Ascending aorta (tissue), 2 donors: ENCODE data around the gene RBM17. TPM values are rescaled to one million over a fixed set of nuclear protein-coding genes. Genes with fewer than 3 reads are reported as not detected.
"Not testable (repeated sequence)": the region's sequence is repeated elsewhere in the genome, so short reads cannot be mapped to it uniquely, and the experiment has no call there.

Experiments used
- DNase-seq, 2 donors: peaks; one replicate each; pipeline ENCODE4 v3.0.0-alpha.2; 2019; ENCODE audit warnings: low spot score in 2 of 2
- H3K27ac ChIP-seq, 2 donors: fragments of 200-600 bp; sonication (generic); one replicate each; pipeline ENCODE4 v1.5.1; 2016 to 2017; ENCODE audit warnings: mild to moderate bottlenecking in 1 of 2
- H3K27me3 ChIP-seq: fragments of 200-600 bp; sonication (generic); one replicate; pipeline ENCODE4 v1.5.1; 2017
- H3K36me3 ChIP-seq, 2 donors: fragments of 200-600 bp; sonication (generic); one replicate each; pipeline ENCODE4 v1.5.1; 2016
- H3K4me1 ChIP-seq, 2 donors: fragments of 200-600 bp; sonication (generic); one replicate each; pipeline ENCODE4 v1.5.1; 2016 to 2017; ENCODE audit warnings: mild to moderate bottlenecking in 1 of 2
- H3K4me3 ChIP-seq, 2 donors: fragments of 200-600 bp; sonication (generic); one replicate each; pipeline ENCODE4 v1.5.1; 2016 to 2017; ENCODE audit warnings: mild to moderate bottlenecking in 1 of 2
- H3K9me3 ChIP-seq, 2 donors: fragments of 200-600 bp; sonication (generic); one replicate each; pipeline ENCODE4 v1.5.1; 2016
- CTCF ChIP-seq, 3 experiments: fragments of 200-600 bp in 2 of 3; fragments of 450-650 bp in 1 of 3; sonication (generic) in 2 of 3; IDR thresholded peaks; one replicate each; pipeline ENCODE4 v1.5.1; 2016 to 2019; ENCODE audit warnings: antibody characterized with exemption in 3 of 3, mild to moderate bottlenecking in 1 of 3, moderate library complexity in 1 of 3
- intact Hi-C: fragments of 100-400 bp; cut with DNase I; formaldehyde crosslinking; loops from one replicate; pipeline ENCODE4 v1.15.1; 2023
- total RNA-seq: library from RNA; depleted of rRNA; stranded (reverse); fragments of >200 nt; gene quantifications from one replicate; pipeline ENCODE4 v1.1.0, GENCODE V29; 2016

RBM17 gene
- total RNA-seq, 1 donor from 2014 or later = 22.7 TPM

DNA sequence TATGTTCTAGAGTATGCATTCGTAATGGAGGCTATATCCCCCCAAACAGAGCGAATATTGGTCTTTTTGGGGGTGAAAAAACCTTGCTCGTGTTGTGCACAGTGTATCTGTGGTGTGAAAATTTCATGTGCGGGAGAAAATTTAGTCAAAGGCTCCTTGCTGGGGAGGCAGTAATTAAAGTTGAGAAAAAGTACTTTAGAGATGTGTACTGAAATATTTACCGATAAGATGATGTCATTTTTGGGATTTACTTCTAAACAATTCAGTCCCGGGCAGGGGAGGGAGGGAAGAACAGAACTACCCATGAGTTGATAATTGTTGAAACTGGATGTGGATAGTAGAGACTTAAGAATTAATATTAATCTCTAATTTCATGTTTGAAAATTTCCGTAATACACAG, 9.3 kb downstream of the RBM17 start:
- H3K36me3 ChIP-seq = peaks cover 21 to 44% of the 10 kb centered on the region in 2 donors
- no peak overlapping the region for H3K4me3 ChIP-seq
- no peaks in the 10 kb centered on the region for H3K27me3 ChIP-seq
- no peak overlapping the region for H3K27ac ChIP-seq
- no peaks in the 10 kb centered on the region for H3K9me3 ChIP-seq
- TF ChIP-seq CTCF (IDR thresholded peaks at IDR 0.05) = no peak
- intact Hi-C loops = no loop called here
- no peak for DNase-seq
- H3K4me1 ChIP-seq = no peaks in the 10 kb centered on the region

GRCh38 chr10:6100370-6100769, 11.5 kb downstream of the RBM17 start:
- H3K36me3 ChIP-seq = peaks cover 26 to 46% of the 10 kb centered on the region in 2 donors
- no peak for DNase-seq
- no peaks in the 10 kb centered on the region for H3K27me3 ChIP-seq
- no peaks in the 10 kb centered on the region for H3K4me1 ChIP-seq
- intact Hi-C loops = no loop called here
- no peak overlapping the region for H3K4me3 ChIP-seq
- H3K9me3 ChIP-seq = no peaks in the 10 kb centered on the region
- no peak overlapping the region for H3K27ac ChIP-seq
- no peak for TF ChIP-seq CTCF (IDR thresholded peaks at IDR 0.05)

DNA sequence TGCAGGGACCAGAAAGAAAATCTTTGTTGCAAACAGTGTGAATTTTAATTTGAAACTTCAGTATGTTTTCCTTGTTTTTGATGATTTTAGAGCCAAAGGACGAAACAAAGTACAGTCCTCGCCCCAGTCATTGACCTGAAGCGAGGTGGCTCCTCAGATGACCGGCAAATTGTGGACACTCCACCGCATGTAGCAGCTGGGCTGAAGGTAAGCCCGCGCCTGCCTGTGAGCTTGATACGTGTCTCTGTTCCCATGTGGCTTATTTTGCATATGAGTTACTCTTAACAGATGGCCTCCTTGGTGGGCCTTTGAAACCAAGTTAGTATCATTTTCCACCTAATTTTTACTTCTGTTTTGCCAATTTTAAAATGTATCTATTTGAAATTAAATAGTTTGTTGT, 12.3 kb downstream of the RBM17 start:
- intact Hi-C loops = no loop called here
- Histone ChIP-seq H3K36me3 (peaks cover 26 to 49% of the 10 kb centered on the region in 2 donors), H3K27ac (no peak overlapping the region), H3K9me3 (no peaks in the 10 kb centered on the region), H3K4me1 (no peaks in the 10 kb centered on the region), H3K27me3 (no peaks in the 10 kb centered on the region), H3K4me3 (no peak overlapping the region)
- no peak for DNase-seq
- no peak for TF ChIP-seq CTCF (IDR thresholded peaks at IDR 0.05)

DNA sequence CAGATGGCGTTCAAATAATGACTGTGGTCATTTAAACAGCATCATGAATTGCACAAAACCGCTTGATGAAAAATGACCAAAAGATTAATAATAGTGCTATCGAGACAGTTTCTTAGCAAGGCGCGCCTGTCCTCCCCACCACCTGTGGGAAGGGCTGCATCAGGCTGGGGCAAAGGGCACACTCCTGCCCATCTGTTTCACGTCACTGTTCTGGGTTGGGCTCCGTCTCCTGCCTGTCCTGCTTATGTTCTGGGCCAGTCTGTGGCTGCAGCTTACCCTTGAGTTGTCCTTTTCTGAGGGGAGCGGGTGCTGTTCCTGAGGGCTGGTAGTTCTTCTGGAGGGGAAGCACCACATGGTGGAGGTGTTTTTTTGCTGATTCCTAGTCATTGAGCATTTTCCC, 13.3 kb downstream of the RBM17 start:
- H3K27ac ChIP-seq = no peak overlapping the region
- H3K36me3 ChIP-seq = peaks cover 33 to 58% of the 10 kb centered on the region in 2 donors
- DNase-seq = no peak
- no peaks in the 10 kb centered on the region for H3K4me1 ChIP-seq
- H3K27me3 ChIP-seq = no peaks in the 10 kb centered on the region
- H3K4me3 ChIP-seq = no peak overlapping the region
- intact Hi-C loops = no loop called here
- no peaks in the 10 kb centered on the region for H3K9me3 ChIP-seq
- no peak for TF ChIP-seq CTCF (IDR thresholded peaks at IDR 0.05)

GRCh38 chr10:6103591-6103990, 14.8 kb downstream of the RBM17 start:
- no peak for DNase-seq
- H3K27me3 ChIP-seq = no peaks in the 10 kb centered on the region
- H3K27ac ChIP-seq = no peak overlapping the region
- no peaks in the 10 kb centered on the region for H3K9me3 ChIP-seq
- no peak for TF ChIP-seq CTCF (IDR thresholded peaks at IDR 0.05)
- intact Hi-C loops = no loop called here
- H3K36me3 ChIP-seq = peaks cover 41 to 61% of the 10 kb centered on the region in 2 donors
- no peak overlapping the region for H3K4me3 ChIP-seq
- H3K4me1 ChIP-seq = no peaks in the 10 kb centered on the region

DNA sequence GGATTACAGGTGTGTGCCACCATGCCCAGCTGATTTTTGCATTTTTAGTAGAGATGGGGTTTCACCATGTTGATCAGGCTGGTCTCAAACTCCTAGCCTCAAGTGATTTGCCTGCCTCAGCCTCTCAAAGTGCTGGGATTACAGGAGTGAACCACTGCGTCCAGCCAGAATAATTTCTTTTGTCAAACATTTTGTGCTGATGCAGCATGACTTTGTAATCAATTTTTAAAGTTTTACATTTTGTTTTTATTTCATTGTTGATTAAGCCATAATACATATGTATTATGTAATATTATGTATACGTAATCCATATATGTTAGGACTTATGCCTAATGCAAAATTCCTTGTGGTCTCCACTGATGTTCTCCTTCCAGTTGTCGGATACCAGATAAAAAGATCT, 18.8 kb downstream of the RBM17 start:
- H3K36me3 ChIP-seq = peaks cover 44 to 70% of the 10 kb centered on the region in 2 donors
- H3K4me3 ChIP-seq = not testable (repeated sequence)
- intact Hi-C loops = loop anchor here (2.0 kb wide), 2 partner anchors 43 to 95 kb away; partner anchors contain the start of gene PFKFB3

More for the DNA sequence above, 18.8 kb downstream of the RBM17 start:
- DNase-seq, H3K27me3 ChIP-seq, H3K4me1 ChIP-seq, H3K9me3 ChIP-seq, H3K27ac ChIP-seq: not testable (repeated sequence)
